Erythroblast (primary cell): ENCODE results near the gene CDC27.

Experiments used
- GATA1 ChIP-seq: IDR thresholded peaks from 2 replicates; pipeline ENCODE4 v1.6.1; 2011; ENCODE audit warnings: low read depth, mild to moderate bottlenecking, control low read depth, low read length, moderate library complexity
- POLR2A ChIP-seq: IDR thresholded peaks from 2 replicates; pipeline ENCODE4 v1.6.1; 2011; ENCODE audit warnings: mild to moderate bottlenecking, low read length

DNA sequence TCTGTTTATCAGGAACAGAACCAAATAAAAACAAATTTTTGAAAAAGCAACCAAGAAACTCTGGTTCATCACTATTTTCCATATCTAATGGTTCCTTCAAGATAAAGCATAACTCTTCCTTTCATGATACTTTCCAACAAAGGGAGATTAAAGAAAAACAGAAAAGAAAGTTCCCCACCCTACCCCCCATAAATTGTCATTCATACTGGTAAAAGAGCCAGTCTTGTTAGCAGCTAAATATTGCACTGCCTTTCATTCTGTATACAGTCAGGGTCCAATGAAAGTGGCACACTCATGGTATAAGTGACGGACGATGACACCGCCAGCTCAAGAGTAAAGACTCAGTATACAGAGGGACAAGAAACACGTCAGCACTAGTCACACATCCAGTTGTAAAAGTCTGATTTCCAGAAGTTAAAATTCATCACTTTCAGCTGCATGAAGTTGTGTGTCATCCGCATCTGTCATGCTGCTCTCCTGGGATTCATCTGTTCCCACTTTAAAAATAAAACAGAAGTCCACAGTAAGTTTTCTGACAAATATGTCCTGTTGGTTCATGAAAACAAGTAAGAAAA, 68.5 kb downstream of the CDC27 start:
- TF ChIP-seq POLR2A: no peak
- no peak for TF ChIP-seq GATA1
